NCI-H1694 treated with DMSO at 0.1 percent for 48 hours (cell line): ENCODE results near the gene ASIP.
"Not testable (repeated sequence)": the region's sequence is repeated elsewhere in the genome, so short reads cannot be mapped to it uniquely, and the experiment has no call there.

Experiments
- DNase-seq: peaks from one replicate; lab custom pipeline; 2025; lab: John Stamatoyannopoulos, UW

ASIP gene, protein sequence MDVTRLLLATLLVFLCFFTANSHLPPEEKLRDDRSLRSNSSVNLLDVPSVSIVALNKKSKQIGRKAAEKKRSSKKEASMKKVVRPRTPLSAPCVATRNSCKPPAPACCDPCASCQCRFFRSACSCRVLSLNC

DNA sequence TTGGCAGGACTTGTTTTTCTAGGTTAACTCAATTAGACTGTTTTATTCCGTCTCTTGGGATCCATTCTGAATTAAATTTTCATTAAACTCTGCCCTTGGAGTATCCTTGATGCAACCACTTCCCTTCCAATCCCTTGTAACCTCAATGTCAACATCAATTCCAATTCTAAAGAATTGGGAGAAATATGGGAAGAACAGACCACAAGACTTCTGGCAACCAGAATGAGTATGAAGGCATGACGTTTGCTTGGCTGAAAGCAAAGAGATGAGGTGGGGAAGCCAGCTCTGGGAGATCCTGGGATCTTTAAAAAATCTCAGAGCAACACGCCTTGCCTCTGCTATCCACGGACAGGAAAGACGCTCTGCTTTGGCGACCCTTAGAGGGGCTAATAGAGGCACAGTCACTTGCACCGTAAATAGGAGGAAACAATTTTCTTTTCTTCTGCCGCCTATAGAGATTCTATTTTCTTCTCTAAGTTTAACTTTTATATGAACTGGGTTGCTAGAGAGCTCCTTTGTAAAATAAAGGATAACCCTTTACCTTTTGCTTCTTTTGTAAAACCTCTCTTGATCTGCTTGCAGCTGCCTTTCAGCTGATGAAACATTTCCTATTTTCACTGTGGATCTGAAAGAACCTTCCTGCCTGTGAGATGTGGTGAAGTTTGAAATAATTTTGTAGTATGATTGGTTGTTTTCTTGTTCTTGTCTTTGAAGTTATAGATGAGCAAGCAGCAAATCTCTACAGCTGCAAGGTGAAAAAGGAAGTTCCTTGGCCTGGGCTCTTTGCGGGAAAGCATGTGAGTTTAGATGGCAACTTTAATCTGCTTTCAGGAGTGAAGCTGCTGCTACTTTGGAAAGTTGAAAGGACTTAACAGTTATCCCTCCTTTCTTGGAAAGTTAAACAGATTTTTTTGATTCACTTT lies at the start of gene ASIP:
TSS of gene ASIP (plus strand) at position 731 of the 923 bp plus-strand sequence. CDS start 18,952 bp downstream, outside the sequence.
- no peak for DNase-seq

DNA sequence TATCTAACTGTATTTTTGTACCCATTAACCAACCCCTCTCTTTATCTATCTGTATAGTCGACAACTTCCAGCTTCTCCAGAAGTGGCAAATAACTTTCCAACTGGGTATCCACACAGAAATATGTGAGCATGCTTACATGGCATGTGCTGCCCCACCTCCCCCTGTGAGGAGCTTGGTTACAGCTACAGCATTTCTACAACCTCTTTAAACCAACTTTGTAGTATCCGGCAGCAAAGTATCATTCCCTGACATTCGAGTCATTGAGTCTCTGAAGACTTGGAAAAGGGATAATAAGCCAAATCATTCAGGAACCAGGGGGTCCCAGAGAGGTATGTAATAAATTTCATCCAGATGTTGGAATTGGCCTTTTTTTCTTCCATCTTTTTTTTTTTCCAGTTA lies 48.2 kb upstream of the ASIP start:
- no peak for DNase-seq

DNA sequence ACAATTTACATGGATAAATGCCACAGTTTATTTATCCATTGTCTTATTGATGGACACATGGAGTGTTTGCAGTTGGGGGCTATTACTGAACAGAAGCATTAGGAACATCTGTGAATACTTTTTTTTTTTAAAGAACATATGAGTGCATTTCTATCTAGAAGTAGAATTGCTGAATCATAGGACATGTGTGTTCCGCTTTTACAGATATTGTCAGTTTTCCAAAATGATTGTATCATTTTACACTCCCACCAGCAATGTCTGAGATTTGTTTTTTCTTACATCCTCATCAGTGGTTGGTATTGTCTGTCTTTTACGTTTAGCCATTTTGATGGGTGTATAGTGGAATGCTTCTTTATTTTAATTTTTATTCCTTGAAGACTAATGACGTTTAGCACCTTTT lies 42.0 kb upstream of the ASIP start:
- no peak for DNase-seq

DNA sequence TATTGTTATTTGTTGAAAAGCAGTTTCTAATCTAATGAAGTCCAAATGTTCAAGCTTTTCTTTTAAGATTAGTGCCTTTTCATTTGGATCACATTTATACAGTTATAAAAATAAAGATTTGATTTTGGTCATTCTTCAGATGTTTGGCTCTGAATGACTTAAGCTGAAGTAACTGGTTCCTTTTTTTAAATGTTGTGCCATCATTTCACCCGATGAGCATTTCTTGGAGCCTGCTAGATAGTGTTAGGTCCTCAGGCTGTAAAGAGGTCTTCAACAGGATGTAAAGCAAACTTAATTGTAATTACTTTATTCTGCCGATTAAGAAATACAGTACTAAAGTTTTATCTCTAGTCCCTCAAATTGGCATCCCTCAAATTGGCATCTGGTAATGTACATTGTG lies 41.2 kb upstream of the ASIP start:
- DNase-seq = no peak

DNA sequence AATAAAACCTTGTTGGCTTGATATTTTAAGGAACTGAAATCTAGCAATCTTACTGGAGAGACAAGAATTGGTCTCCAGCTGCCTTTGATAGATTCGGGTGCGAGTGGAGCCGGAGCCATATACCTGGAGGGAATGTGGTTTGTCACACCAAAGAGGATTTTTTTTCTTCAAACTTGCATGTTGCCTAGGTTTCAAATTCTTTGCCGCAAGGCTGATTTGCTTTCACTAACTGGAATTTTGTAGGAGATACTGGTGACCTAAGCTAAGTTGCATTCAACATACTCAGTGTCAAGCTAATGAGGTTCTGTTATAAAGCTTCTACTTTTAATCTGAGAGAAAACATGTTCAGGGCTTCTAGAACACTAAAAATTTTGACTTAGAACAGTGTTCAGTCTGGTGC lies 39.7 kb upstream of the ASIP start:
- no peak for DNase-seq

DNA sequence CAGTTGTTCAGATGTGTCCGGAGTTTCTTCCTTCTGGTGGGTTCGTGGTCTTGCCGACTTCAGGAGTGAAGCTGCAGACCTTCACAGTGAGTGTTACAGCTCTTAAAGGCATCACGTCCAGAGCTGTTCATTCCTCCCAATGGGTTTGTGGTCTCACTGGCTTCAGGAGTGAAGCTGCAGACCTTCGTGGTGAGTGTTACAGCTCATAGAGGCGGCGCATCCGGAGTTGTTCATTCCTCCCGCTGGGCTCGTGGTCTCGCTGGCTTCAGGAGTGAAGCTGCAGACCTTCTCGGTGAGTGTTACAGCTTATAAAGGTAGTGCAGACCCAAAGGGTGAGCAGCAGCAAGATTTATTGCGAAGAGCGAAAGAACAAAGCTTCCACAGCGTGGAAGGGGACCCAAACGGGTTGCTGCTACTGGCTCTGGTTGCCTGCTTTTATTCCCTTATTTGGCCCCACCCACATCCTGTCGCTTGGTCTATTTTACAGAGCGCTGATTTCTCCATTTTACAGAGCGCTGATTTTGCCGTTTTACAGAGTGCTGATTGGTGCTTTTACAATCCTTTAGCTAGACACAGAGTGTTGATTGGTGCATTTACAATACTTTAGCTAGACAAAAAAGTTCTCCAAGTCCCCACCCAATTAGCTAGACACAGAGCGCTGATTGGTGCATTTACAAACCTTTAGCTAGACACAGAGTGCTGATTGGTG lies 35.9 kb upstream of the ASIP start:
- DNase-seq = not testable (repeated sequence)

DNA sequence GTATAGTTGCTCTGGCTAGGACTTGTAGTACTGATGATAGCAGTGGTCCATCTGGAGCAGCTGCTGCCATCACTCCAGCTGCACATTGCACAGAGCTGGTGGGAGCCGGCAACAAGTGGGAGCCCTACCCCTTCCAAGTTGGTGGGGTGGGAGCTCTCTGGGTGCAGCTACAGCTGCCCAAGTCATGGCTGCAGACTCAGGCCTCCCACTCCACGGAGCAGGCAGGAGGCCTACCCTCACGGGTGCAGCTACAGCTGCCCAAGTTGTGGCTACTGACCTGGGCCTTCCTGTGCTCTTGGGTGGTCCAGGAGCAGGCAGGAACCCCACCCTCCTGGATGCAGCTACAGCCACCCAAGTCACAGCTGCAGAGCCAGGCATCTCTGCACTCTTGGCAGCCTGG lies 32.1 kb upstream of the ASIP start:
- no peak for DNase-seq

DNA sequence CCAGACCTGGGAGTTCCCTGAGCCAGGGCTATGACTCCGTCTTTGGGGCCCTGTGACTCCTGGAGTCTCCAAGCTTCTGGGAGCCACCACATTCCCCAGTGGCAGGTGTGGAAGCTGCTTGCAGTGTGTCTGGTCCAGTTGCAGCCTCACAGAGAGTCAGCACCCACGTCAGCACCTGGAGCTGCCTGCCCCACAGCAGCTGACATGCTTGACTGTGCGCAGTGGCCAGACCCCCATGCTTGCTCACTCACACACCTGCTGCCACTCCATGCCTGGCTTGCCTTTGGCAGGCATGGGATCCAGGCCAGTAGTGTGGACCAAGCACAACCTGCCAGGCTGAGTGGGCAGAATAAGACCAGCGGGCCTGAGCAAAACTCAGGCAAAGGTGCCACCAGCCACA lies 31.0 kb upstream of the ASIP start:
- DNase-seq = no peak

DNA sequence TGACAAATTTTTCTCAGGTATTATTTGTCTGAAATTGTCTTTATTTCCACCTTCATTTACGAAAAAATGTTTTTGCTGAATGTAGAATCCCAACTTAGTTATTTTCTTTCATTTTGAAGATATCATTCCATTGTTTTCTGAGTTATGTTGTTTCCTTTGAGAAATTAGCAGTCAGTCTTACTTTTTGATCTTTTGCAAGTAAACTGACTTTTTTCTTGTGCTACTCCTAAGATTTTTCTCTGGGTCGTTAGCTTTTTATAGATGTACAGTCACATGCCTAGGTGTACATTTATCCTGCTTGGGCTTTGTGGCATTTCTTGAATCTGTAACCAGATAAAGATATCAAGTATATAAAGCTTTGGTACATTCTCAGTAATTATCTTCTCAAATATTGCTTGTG lies 29.6 kb upstream of the ASIP start:
- DNase-seq = no peak

DNA sequence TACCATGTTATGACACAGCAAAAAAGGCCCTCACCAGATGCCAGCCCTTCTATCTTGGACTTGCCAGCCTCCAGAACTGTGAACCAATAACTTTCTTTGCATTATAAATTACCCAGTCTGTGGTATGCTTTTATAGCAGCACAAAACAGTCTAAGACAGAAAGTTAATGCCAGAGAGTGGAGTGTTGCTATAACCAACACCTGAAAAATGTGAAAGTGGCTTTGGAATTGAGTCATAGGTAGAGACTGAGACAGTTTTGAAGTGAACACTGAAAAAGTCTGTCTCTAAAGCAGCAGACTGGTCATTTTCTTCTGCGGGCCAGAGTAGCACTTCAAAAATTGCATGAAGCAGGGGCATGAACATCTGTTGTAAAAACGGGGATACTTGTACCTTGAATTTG lies 28.0 kb upstream of the ASIP start:
- DNase-seq = no peak

DNA sequence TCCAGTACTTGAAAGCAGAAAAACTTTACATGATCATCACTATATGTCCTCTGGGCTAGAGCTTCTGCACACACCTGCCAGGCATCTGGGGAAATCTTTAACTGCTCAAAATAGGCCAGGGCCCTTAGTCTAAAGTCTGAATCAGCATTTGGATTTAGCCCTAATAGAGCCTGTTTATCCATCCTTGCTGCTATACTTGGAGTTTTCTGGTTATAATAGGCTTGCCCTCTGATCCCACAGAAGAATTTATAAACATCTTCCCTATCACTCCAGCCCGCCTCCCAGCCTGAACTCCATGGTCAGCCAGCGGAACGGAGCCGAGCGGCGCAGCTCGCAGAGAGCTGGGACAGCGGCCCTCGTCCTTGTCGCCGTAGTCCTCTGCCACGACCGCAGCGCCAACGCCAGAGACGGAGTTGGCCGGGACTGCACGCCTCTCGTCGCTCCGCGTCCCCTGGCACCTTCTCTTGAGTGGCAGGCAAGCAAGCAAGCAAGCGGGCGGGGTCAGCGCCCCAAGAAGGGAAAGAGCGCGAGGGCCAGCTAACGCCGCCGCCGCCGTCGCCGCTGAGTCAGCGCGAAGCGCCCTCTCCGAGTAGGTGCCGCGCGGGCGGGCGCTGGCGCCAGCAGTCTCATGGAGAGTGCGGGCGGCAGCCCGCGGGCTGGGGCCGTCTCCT lies 25.4 kb upstream of the ASIP start:
- no peak for DNase-seq

DNA sequence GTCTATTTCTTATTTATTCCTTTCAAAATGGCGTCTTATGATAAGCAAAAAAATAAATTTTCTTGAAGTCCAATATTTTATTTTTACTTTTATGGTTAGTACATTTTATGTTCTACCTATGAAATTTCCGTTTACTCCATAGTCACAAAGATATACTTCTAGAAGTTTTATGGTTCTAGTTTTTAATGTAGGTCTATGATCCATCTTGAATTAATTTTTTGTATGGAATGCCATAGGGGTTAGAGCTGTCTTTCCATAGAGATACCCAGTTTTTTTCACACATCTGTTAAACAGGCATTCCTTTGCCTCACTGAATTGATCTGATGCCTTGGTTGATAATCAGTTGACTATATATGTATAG lies 24.9 kb upstream of the ASIP start:
- DNase-seq = no peak

DNA sequence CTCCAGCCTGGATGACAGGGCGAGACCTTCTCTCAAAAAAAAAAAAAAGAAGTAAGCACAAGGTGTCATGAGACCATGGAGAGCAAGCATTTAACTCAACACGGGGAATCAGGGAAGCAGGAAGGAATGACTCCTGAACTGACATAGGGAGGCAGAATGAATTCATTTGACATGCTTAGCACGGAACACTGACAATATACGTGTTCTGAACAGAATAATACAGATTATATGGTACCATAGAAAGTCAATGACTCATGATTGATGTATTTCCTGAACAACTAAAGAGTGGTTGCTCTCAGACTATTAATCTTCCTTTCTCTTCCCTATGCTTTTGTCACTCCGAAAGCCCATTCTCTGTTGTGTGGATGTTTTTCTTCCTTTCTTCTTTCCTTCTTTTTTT lies 20.7 kb upstream of the ASIP start:
- DNase-seq = no peak

DNA sequence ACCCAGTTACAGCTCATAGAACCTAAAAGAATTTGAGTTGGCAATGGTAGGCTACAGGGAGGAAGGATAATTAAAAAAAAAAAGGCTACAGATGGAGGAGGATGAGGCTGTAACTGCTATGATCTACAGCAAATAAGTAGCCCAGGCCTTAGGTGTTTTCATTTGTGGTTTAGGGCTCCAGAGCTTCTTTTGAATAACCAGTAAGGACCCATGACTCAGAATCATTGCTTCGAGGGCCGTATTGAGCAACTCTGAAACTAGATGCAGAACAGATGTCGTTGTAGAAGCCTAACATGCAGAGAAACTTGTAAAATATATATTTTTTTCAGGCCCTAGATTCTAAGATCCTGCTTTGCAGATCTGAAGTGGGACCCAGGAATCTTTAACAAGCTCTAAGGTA lies 19.0 kb upstream of the ASIP start:
- DNase-seq = no peak

DNA sequence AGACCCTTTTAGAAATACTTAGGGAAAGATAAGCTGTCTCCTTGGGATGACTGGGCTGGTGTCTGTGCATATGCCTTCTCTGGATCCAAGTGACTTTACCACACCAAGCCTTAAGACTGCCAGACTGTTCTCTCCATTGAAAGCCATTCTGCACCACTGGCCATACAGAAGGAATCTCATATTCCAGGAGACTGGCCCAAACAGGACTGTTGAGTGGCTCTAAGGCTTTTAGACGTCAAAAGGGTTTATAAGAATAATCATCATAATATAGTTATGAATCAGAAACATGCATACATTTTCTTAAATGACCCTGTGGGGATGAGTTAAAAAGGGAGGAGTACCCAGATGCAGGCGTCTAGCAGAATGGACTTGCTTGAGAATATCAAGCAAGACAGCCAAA lies 17.0 kb upstream of the ASIP start:
- not testable (repeated sequence) for DNase-seq

DNA sequence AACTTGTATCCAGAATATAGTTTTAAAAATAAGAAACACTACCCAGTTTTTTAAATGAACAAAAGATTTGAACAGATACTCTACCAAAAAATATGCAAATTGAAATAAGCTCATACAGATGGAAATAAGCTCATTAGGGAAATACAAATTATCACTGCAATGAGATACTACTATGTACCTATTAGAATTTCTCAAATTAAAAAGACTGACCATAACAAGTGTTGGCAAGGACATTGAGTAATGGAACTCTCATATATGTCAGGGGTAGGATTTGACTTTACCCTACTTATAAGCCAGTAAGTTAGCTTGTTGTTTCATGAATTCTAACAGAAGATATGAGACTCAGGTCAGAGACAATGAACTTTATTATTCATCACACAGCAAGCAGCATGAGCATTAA lies 9.6 kb upstream of the ASIP start:
- DNase-seq = no peak

DNA sequence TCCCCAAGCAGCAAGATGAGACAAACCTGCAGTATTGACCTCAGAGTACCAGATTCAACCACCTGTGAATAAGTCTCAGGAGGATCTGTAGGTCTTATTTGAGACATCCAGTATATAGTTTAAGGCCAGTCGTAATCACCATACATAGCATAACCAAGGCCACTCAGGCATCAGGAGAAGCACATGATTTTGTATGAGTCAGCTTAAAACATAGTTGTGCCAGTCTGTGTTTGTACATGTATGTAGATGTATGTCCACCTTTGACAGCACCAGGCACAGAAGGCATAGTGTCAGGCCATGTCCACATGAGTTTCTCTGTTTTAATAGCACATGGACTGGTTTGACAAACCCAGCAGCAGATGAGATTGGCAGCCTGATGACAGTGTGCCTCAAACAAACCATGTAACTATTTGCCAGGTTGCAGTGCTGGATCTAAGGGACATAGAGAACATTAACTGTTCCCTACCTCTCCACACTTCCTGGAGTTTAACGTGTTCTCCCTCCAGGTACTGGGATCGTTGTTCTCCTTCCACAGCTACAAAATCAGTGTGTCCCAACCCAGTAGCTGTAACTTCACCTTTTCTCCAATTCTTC lies 8.6 kb upstream of the ASIP start:
- no peak for DNase-seq

DNA sequence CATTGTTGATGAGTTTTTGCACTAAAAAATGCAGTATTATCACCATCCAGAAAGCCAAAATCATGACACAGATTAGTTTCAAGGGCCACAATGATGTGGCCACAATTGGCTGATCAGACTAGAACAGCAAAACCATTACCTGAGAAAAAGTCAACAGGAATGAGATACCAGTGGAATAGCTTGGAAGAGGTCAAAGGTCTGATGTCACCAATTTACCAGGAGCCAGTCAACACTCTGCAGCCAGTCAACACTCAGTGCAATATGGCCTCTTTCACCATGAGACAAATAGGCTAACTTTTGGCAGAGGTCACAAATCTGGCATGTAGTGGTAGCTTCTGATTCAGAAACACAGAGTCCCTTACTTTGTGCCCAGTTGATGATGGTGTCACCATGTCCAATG lies 7.5 kb upstream of the ASIP start:
- DNase-seq = no peak

DNA sequence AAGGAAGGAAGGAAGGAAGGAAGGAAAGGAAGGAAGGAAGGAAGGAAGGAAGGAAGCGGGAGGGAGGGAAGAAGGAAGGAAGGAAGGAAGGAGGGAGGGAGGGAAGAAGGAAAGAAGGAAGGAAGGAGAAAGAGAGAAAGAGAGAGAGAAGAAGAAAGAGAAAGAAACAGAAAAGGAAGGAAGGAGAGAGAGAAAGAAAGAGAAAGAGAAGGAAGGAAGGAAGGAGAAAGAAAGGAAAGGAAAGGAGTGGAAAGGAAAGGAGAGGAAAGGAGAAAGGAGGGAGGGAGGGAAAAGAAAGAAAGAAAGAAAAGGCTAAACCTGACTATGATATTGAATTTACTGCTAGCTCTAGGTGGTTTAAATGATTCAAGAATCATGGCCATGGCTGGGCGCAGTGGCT lies 5.3 kb upstream of the ASIP start:
- DNase-seq = no peak

DNA sequence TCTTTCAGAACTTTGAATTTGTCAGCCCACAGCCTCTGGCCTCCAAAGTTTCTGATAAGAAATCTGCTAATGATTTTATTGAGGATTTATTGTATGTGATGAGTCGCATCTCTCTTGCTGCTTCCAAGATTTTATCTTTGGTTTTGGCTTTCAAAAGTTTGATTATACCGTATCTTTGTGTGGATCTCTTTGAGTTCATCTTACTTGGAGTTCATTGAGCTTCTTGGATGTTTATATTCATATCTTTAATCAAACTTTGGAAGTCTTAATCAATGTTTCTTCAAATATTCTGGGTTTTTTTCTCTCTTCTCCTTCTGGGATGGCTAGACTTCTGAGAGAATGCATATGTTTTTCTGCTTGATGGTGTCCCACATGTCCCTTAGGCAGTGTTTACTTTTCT lies 3.3 kb upstream of the ASIP start:
- DNase-seq = no peak

DNA sequence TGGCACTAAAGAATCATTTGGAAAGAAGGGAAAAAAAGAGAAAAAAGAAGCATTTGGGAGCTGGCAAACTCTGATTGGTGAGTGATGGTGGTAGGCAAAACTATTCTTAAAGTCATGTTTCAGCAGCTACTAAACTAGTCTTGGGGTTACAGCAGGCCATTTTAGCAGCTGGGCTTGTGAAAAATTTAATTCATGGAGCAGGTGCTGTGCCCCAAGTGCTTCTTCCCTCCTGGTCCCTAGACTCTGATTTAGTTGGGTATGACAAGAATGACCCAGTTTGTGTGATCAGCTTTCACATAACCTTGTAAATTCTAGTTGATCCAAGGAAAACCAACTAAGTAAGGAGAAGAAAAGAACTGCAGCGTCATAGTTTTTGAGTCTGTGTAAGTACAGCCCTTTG lies 1.1 kb upstream of the ASIP start:
- DNase-seq = no peak

DNA sequence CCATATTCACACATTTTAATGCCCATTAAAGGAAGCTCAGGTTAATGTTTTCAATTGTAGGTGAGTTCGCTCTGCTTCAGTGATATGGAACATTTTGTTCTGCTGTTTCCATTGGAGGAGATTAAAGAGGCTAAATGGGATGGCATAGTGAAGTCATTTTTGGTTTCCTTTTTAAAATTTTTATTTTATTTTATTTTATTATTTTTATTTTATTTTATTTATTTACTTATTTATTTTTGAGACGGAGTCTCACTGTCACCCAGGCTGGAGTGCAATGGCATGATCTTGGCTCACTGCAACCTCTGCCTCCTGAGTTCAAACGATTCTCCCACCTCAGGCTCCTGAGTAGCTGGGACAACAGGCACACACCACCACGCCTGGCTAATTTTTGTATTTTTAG lies 792 bp downstream of the ASIP start:
- DNase-seq = not testable (repeated sequence)
